Panc1 (cell line): ENCODE results near the gene C4orf50.

Experiments used
- CTCF ChIP-seq: fragments of 450-650 bp; IDR thresholded peaks from 2 replicates; pipeline ENCODE4 v1.5.1; 2017; ENCODE audit warnings: mild to moderate bottlenecking
- POLR2AphosphoS5 ChIP-seq: IDR thresholded peaks from 2 replicates; pipeline ENCODE4 v1.6.1; 2012; ENCODE audit warnings: mild to moderate bottlenecking, low read depth, low read length, moderate library complexity
- REST ChIP-seq, 2 experiments: IDR thresholded peaks; 2 replicates each; pipeline ENCODE4 v1.6.1; 2011 to 2012; ENCODE audit warnings: low read depth in 2 of 2, control low read depth in 1 of 2, low read length in 1 of 2, mild to moderate bottlenecking in 1 of 2, moderate library complexity in 1 of 2; ENCODE audit not compliant: insufficient read depth in 1 of 2
- SIN3A ChIP-seq: IDR thresholded peaks from 2 replicates; pipeline ENCODE4 v1.6.1; 2012; ENCODE audit warnings: low read depth, mild to moderate bottlenecking, low read length, moderate library complexity, borderline replicate concordance; ENCODE audit not compliant: insufficient read depth
- TCF7L2 ChIP-seq: IDR thresholded peaks from 2 replicates; pipeline ENCODE4 v1.6.1; 2011; ENCODE audit warnings: mild to moderate bottlenecking, low read depth, low read length, inconsistent platforms

DNA sequence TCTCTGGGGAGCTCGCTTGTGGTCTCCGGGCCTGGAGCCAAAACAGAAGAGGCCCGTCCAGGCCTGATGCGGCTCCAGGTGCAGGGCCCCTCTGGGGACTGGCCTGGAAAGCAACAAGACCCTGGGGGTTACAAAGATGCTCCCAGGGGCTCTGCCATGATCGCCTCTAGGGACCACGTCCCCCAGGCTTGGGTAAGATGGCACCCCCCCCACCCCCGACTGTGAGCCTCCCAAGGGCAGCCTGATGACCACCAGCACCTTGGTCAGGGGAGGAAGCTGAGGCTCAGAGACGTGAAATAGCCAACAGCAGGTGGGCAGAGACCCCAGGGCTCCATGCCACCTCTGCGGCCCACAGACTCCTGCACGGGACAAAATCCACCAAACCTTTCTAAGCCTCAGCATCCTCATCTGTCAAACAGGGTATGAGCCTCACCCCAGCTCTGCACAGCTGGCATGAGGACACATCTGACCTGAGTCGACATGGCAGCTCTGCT is 25.4 kb downstream of the C4orf50 start:
- TF ChIP-seq CTCF, result no peak
- no peak for TF ChIP-seq TCF7L2
- no peak for TF ChIP-seq REST (IDR thresholded peaks at IDR 0.05; ENCODE audit: insufficient read depth in 1 of 2, low read depth in 2 of 2, low read length in 1 of 2)
- TF ChIP-seq POLR2AphosphoS5, result no peak
- no peak for TF ChIP-seq SIN3A
